Neural crest cell (in vitro differentiated cells): Measurements from ENCODE around the gene SKOR1. TPM values are rescaled to one million over a fixed set of nuclear protein-coding genes. Genes with fewer than 3 reads are reported as not detected.
A peak's percentile ranks its signal among the peaks of the same experiment; 100 is the strongest.

Experiments
- DNase-seq: peaks from one replicate; pipeline ENCODE4 v3.0.0; 2021; ENCODE audit warnings: low read depth, mixed read lengths, low spot score
- H3K27ac Mint-ChIP-seq: one replicate; pipeline ENCODE4 v1.8.0; 2021; ENCODE audit warnings: mild to moderate bottlenecking, mixed read lengths; ENCODE audit not compliant: unreplicated experiment
- H3K27me3 Mint-ChIP-seq: 2 replicates; pipeline ENCODE4 v1.8.0; 2021; ENCODE audit warnings: low read depth, mild to moderate bottlenecking, mixed read lengths
- H3K36me3 Mint-ChIP-seq: 2 replicates; pipeline ENCODE4 v1.8.0; 2021; ENCODE audit warnings: low read depth, mild to moderate bottlenecking, mixed read lengths
- H3K4me1 Mint-ChIP-seq: 2 replicates; pipeline ENCODE4 v1.8.0; 2021; ENCODE audit warnings: mixed read lengths
- H3K4me3 Mint-ChIP-seq: one replicate; pipeline ENCODE4 v1.8.0; 2021; ENCODE audit warnings: mild to moderate bottlenecking, mixed read lengths
- H3K9me3 Mint-ChIP-seq: 2 replicates; pipeline ENCODE4 v1.8.0; 2021; ENCODE audit warnings: mixed read lengths
- long read RNA-seq: library from polyadenylated mRNA; unstranded; transcript quantifications from one replicate; pipeline ENCODE4 v2.0.0, GENCODE V29; 2020
- total RNA-seq: library from RNA; stranded (reverse); gene quantifications from 2 replicates; pipeline ENCODE4 v1.2.1, GENCODE V29; 2021
- TF ChIP-seq, protein P1 (sequence below): fragments of 200-600 bp; sonication (generic); conservative IDR thresholded peaks from 2 replicates; pipeline ENCODE4 v1.5.0; 2021; ENCODE audit warnings: antibody characterized with exemption, mild to moderate bottlenecking

Gene SKOR1, protein sequence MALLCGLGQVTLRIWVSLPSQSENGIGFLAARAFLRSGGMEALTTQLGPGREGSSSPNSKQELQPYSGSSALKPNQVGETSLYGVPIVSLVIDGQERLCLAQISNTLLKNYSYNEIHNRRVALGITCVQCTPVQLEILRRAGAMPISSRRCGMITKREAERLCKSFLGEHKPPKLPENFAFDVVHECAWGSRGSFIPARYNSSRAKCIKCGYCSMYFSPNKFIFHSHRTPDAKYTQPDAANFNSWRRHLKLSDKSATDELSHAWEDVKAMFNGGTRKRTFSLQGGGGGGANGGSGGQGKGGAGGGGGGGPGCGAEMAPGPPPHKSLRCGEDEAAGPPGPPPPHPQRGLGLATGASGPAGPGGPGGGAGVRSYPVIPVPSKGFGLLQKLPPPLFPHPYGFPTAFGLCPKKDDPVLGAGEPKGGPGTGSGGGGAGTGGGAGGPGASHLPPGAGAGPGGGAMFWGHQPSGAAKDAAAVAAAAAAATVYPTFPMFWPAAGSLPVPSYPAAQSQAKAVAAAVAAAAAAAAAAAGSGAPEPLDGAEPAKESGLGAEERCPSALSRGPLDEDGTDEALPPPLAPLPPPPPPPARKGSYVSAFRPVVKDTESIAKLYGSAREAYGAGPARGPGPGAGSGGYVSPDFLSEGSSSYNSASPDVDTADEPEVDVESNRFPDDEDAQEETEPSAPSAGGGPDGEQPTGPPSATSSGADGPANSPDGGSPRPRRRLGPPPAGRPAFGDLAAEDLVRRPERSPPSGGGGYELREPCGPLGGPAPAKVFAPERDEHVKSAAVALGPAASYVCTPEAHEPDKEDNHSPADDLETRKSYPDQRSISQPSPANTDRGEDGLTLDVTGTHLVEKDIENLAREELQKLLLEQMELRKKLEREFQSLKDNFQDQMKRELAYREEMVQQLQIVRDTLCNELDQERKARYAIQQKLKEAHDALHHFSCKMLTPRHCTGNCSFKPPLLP
- 0.36 and 0.49 TPM in 2 replicates for total RNA-seq
- long read RNA-seq: 0 reads

DNA sequence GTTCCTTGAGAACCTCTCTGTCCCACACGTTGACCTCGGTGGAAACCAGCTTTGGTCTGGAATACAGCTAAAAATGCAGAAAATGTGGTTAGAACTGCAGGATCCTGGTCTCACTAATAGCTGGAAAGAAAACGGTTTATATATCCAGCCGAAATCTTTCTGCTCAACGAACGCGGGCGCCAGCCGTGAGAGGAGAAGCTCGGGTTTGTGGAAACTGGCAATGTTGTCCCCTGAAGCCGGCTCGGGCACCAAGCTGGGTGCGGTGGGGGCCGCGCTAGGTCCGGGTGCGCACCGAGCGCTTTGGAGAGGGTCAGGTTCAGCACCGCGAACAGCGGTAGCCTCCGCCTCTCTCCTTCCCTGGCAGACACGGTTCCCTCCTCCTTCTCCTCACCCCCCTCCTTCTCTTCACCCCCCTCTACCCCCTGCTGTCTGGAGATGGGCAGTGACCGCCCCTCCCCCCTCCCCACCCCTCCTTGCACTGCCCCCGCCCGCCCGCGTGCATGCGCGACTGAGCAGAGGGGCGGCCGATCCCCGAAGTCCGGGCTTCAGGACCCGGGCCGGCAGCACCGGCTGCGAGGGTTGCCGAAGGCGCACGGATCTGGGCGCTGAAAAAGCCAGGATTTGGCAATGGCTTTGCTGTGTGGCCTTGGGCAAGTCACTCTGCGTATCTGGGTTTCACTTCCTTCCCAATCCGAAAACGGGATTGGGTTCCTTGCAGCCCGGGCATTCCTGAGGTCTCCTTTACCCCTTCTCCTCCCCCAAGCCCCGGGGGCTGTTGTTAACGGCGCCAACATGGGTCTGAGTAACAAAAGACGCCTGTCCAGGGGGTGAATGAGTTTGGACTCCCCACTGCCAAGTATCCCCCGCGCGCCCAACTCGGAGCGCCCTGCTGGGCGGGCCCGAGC lies at the start of gene SKOR1:
SKOR1 (plus strand) TSS at position 534 of the 905 bp plus-strand sequence; CDS start at position 628, 94 bp downstream.
- H3K4me1 Mint-ChIP-seq: peaks cover 32% of the 10 kb centered on the region
- H3K27ac Mint-ChIP-seq: no peak within 1 kb of the TSS
- peaks cover 84% of the 10 kb centered on the region for H3K27me3 Mint-ChIP-seq
- TF ChIP-seq, protein P1, sequence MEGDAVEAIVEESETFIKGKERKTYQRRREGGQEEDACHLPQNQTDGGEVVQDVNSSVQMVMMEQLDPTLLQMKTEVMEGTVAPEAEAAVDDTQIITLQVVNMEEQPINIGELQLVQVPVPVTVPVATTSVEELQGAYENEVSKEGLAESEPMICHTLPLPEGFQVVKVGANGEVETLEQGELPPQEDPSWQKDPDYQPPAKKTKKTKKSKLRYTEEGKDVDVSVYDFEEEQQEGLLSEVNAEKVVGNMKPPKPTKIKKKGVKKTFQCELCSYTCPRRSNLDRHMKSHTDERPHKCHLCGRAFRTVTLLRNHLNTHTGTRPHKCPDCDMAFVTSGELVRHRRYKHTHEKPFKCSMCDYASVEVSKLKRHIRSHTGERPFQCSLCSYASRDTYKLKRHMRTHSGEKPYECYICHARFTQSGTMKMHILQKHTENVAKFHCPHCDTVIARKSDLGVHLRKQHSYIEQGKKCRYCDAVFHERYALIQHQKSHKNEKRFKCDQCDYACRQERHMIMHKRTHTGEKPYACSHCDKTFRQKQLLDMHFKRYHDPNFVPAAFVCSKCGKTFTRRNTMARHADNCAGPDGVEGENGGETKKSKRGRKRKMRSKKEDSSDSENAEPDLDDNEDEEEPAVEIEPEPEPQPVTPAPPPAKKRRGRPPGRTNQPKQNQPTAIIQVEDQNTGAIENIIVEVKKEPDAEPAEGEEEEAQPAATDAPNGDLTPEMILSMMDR: no peak
- no peaks in the 10 kb centered on the region for H3K36me3 Mint-ChIP-seq
- no peak for DNase-seq
- peak within 1 kb of the TSS; percentile 71 for H3K4me3 Mint-ChIP-seq
- no peaks in the 10 kb centered on the region for H3K9me3 Mint-ChIP-seq

DNA sequence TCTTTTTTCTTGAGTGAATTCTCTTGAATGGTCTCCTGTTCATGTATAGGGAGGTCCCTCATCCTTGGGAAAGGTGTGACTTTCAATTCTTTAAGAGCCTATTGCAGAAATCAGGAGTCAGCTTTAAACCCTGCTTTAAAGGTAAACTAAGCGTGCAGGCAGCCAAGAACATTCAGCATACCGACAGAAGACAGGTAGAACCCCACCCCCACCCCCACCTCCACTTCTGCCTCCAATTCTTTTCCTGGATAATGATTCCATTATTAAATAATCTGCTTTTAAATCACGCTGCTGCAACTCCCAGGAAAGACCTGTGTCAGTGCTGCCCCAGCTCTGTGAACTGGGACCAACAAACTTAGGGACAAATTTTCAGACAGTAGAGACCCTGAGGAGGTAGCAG lies 49.3 kb upstream of the SKOR1 start:
- DNase-seq: no peak
- TF ChIP-seq, protein P1: no peak
- no peak overlapping the region for H3K4me3 Mint-ChIP-seq
- peaks cover 8% of the 10 kb centered on the region for H3K4me1 Mint-ChIP-seq
- H3K27me3 Mint-ChIP-seq: no peaks in the 10 kb centered on the region
- no peak overlapping the region for H3K27ac Mint-ChIP-seq
- H3K9me3 Mint-ChIP-seq: no peaks in the 10 kb centered on the region
- no peaks in the 10 kb centered on the region for H3K36me3 Mint-ChIP-seq

DNA sequence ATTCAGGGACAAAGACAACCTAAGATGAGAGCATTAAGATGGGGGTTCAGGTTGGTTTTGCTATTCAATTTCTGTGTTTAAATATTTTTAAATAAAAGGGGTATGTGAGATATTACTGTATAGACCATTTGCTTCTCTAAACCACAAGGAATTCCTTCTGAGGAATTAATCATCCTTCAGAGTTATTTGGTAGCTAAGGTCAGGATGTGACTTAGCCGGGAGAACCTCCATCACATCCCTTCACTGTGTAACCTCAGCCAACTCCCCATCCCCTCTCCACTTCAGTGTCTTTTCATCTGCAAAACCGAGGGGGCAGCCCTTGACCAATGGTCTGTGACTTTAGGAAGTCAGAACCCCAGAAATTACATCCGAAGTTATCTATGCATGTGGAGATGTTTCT lies 48.7 kb upstream of the SKOR1 start:
- DNase-seq: no peak
- no peak overlapping the region for H3K4me3 Mint-ChIP-seq
- no peaks in the 10 kb centered on the region for H3K36me3 Mint-ChIP-seq
- H3K9me3 Mint-ChIP-seq: no peaks in the 10 kb centered on the region
- H3K4me1 Mint-ChIP-seq: peaks cover 14% of the 10 kb centered on the region
- H3K27me3 Mint-ChIP-seq: no peaks in the 10 kb centered on the region
- TF ChIP-seq, protein P1: no peak
- H3K27ac Mint-ChIP-seq: no peak overlapping the region

DNA sequence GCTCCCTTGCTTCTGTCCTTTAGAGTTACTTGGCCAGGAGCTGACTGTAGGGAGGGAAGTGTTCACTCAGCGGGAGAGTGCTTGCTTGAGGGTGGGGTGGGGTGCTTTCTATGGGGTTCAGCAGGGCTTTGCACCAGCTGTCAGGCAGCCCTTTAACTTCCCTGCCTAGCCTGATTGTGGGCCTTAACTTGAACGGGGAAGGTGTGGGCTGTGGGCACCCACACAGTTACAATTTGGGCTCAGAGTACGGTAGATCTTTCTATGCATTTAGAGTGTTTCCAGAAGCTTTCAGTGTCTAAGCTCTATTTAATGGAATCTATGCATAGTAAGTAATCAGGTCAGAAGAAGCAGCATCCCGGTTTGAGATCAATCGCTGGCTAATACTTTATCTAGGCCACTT lies 48.2 kb upstream of the SKOR1 start:
- TF ChIP-seq, protein P1: no peak
- Mint-ChIP-seq H3K27ac (no peak overlapping the region), H3K4me1 (peaks cover 18% of the 10 kb centered on the region), H3K4me3 (no peak overlapping the region), H3K9me3 (no peaks in the 10 kb centered on the region), H3K36me3 (no peaks in the 10 kb centered on the region), H3K27me3 (no peaks in the 10 kb centered on the region)
- DNase-seq: no peak

DNA sequence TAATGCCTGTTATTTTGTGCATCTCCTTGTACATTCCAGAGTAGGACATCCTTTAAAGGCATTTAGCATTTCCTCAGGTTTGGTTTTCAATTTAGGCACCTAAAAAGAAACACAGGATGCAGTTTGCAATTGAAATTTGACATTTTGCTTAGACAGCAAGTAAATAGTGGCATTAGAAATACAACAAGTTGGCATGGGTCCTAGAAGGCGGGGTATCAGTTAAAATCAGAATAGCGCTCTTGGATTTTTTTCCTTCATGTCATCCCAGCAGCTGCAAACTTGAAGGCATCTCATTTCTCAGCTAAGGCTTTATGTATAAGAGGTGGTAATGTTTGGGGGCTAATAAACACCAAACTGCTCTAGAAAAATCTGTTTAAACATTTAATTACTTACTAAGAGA lies 47.5 kb upstream of the SKOR1 start:
- no peak for DNase-seq
- Mint-ChIP-seq H3K27ac (no peak overlapping the region), H3K36me3 (no peaks in the 10 kb centered on the region), H3K9me3 (no peaks in the 10 kb centered on the region), H3K4me1 (peaks cover 25% of the 10 kb centered on the region), H3K4me3 (no peak overlapping the region), H3K27me3 (no peaks in the 10 kb centered on the region)
- TF ChIP-seq, protein P1: no peak
